GM19452 (cell line): ENCODE data around the gene RAF1.

Experiments
- ATAC-seq: cut with Tn5 transposase; IDR thresholded peaks from one replicate; pipeline ENCODE4 v1.9.1; 2021; ENCODE audit not compliant: unreplicated experiment

The RAF1 gene

GRCh38 chr3:12598890-12599289, 65.0 kb downstream of the RAF1 start:
- no peak for ATAC-seq

- ATAC-seq = no peak
These were observed 70.4 kb downstream of the RAF1 start for GRCh38 chr3:12593473-12593872.

DNA sequence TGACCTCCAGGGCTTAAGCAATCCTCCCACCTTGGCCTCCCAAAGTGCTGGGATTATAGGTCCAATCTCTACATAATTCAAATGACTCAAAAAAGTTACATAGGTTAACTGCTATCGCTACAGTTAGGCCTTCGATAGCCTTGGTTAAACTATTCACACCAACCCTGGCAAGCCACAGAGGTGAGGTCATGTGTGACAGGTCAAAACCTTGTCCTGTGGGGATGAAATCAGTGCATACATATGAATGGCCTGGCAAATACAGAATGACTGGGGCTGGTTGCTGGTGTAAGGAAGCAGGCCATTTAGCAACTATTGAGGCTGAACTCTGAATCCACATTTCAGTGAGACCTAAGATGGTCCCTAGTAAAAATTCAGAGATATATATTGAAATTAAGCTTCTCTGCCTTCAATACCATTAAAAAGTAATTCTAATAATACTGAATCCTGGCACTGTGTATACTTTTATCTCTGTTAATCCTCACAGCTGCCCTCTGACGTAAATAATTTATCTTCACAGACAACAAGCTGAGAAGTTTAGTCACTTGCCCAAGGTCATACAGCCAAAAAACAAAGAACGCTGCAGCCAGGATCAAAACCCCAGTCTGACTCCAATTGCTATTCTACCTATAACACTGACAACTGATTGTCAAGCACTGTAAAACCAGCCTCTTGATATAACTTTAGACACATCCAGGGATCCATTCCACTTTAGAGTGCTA, 71.8 kb downstream of the RAF1 start:
- no peak for ATAC-seq

- no peak for ATAC-seq
These were observed 72.5 kb downstream of the RAF1 start for GRCh38 chr3:12591456-12591855.

- no peak for ATAC-seq
These were observed 73.8 kb downstream of the RAF1 start for GRCh38 chr3:12590096-12590495.

GRCh38 chr3:12588039-12589009, 75.6 kb downstream of the RAF1 start:
- no peak for ATAC-seq

- ATAC-seq = peak; percentile 16
These were observed 77.5 kb downstream of the RAF1 start for GRCh38 chr3:12586403-12586802.

DNA sequence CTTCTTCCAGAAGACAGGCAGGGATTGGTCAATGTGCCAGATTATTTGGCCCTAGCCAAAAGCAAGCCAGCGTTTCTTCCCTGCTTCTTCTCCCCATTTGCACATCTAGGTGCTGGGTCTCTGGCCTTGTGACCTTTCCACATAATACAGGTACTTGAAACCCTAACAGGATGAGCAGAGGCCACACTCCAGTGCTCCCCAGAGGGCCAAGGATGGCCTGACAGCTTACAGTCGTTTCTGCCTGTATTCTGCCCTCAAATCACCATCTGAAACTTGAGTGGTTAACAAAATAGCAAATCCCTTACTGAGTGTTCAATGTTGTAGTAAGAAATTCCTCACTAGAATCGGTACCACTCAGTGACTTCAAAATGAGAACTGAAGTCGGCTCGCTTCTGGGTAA, 77.9 kb downstream of the RAF1 start:
- ATAC-seq = peak; percentile 67

DNA sequence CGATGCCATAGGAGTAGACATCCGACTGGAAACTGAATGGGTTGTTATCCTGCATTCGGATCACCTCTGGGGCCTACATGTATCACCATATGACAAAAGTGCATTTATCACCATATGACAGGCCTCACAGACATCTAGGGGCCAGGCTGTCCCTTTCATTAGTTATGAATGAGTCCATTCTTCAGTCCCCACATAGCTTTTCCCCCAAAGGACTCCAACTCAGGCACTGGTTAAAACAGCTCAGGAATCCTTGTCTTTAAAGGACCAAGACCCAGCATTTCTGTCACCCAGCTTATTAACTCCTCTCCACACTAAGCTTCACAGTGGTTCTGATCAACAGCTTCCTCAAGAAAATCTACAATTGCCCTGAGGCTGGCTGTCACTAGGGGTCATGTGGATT, 78.7 kb downstream of the RAF1 start:
- no peak for ATAC-seq

GRCh38 chr3:12584083-12584482, 79.8 kb downstream of the RAF1 start:
- no peak for ATAC-seq

GRCh38 chr3:12583280-12583679, 80.6 kb downstream of the RAF1 start:
- no peak for ATAC-seq

- ATAC-seq = no peak
These were observed 81.2 kb downstream of the RAF1 start for GRCh38 chr3:12582730-12583129.

- ATAC-seq = no peak
These were observed 84.0 kb downstream of the RAF1 start for GRCh38 chr3:12579905-12580304.

DNA sequence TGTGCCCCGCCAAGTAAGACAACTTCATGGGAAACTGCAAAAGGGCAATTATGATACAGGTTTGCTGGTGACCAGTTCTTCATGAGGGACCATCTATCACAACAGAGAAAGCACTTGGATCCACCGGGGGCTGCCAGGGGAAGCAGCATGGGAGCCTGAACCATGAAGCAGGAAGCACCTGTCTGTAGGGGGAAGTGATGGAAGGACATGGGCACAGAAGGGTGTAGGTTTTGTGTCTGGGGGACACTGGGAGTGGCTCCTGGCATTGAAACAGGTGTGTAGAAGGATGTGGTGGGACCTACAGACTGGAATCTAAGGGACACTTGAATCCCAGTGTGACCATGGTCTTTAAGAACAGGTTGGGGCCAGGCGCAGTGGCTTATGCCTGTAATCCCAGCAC, 84.5 kb downstream of the RAF1 start:
- ATAC-seq = no peak

DNA sequence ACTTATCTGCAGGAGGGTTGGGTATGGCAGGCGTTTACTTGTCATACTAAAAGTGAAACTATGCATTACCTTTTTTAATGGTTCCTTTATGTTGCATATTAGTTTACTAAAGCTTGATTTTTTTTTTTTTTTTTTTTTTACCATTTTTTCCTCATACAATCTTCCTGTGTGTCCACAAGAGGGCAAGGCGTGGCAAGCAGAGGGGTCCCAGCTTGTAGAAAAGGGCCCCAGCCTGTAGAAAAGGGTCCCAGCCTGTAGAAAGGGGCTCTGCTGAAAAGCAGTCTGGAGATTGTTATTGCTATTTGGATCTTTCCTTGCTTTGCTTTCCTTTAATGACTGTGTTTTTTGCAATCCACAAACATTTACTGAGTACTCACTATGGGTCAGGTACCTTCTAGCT, 85.2 kb downstream of the RAF1 start:
- no peak for ATAC-seq

- ATAC-seq = no peak
These were observed 86.5 kb downstream of the RAF1 start for GRCh38 chr3:12577379-12577778.

DNA sequence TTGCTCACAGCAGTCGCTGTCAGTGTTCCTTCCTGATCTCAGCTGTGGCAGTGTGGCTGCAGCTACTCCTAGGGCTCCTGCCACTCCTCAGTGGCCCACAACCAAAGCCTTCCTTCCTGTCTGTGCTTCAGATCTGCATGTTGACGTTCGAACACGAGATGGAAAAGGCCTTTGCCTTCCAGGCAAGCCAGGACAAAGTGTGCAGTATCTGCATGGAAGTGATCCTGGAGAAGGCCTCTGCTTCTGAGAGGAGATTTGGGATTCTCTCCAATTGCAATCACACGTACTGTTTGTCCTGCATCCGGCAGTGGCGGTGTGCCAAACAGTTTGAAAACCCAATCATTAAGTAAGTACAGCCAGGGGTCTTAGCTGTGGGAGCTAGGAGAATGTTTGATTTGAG, 89.3 kb downstream of the RAF1 start:
- ATAC-seq = no peak

GRCh38 chr3:12574131-12574530, 89.8 kb downstream of the RAF1 start:
- ATAC-seq = no peak

DNA sequence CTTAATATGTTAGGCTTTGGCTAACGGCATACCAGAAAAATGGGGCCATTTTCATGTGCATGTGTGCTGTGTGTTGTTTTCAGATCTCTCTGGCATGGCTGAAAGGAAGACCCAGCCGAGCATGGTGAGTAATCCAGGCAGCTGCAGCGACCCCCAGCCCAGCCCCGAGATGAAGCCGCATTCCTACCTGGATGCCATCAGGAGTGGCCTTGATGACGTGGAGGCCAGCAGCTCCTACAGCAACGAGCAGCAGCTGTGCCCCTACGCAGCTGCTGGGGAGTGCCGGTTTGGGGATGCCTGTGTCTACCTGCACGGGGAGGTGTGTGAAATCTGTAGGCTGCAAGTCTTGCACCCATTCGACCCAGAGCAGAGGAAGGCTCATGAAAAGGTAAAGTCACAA, 91.9 kb downstream of the RAF1 start:
- ATAC-seq = no peak

- ATAC-seq = no peak
These were observed 94.1 kb downstream of the RAF1 start for GRCh38 chr3:12569836-12570235.

DNA sequence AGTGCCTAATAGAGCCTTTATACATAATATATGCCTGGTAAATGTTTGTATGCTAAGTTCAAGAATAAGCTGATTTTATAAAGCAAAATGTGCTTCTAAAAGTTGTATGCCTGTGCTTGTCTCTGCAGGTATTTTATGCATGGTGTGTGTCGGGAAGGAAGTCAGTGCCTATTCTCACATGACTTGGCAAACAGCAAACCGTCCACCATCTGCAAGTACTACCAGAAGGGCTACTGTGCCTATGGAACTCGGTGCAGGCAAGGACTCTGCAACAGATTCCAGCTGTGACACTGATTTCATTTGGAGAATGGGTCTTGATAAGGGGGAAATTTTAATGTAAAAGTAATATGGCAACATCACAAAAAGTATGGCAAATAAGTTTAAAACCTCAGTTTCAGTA, 95.2 kb downstream of the RAF1 start:
- no peak for ATAC-seq

- no peak for ATAC-seq
These were observed 96.9 kb downstream of the RAF1 start for GRCh38 chr3:12566976-12567375.
